ENCODE results near the gene FZD8. TPM values are rescaled to one million over a fixed set of nuclear protein-coding genes. Genes with fewer than 3 reads are reported as not detected.
A peak's percentile ranks its signal among the peaks of the same experiment; 100 is the strongest.

FZD8 gene
- polyA plus RNA-seq, 3 donors: 0.04 to 0.24 TPM; not detected in 1

DNA sequence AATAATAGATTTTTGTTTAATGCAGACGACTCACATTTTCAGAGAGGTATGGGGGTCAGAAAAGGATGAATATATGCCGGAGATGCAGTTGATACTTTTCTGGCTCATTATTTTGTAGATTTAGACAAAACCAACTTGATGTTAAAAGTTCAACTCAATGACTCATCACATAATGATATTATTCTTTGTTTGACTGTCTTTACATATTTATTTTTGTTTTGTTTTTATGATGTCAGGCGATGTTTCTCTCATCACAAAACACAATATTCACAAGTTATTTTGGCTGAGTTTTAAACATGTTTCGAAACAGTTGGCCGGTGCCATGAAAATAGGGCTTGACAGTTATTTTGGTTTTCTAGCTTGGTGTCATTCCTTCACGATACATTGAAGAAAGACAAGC, 35.7 kb downstream of the FZD8 start:
- H3K9me3 Mint-ChIP-seq: peaks cover 3 to 25% (median 18%) of the 10 kb centered on the region in 7 donors
- H3K27ac Mint-ChIP-seq: no peak overlapping the region
- no peaks in the 10 kb centered on the region for H3K36me3 ChIP-seq (replicated peaks in 1 of 2; ENCODE audit: control insufficient read depth in 1 of 2, insufficient read depth in 2 of 2, low read length in 2 of 2)
- H3K4me1 ChIP-seq (ENCODE audit: control insufficient read depth in 1 of 2, insufficient read depth in 2 of 2, low read length in 2 of 2): peaks cover 5 to 10% of the 10 kb centered on the region in 2 donors
- H3K36me3 Mint-ChIP-seq: no peaks in the 10 kb centered on the region
- peaks cover 61 to 68% (median 62%) of the 10 kb centered on the region in 3 donors for H3K27me3 Mint-ChIP-seq (ENCODE audit: low read depth in 3 of 3)
- H3K4me2 ChIP-seq (replicated peaks; ENCODE audit: extremely low read depth, low read length, poor library complexity, severe bottlenecking): no peak overlapping the region
- no peak overlapping the region for H2AFZ ChIP-seq (ENCODE audit: insufficient read depth, low read depth, low read length, poor library complexity, severe bottlenecking)
- TF ChIP-seq, protein P1, sequence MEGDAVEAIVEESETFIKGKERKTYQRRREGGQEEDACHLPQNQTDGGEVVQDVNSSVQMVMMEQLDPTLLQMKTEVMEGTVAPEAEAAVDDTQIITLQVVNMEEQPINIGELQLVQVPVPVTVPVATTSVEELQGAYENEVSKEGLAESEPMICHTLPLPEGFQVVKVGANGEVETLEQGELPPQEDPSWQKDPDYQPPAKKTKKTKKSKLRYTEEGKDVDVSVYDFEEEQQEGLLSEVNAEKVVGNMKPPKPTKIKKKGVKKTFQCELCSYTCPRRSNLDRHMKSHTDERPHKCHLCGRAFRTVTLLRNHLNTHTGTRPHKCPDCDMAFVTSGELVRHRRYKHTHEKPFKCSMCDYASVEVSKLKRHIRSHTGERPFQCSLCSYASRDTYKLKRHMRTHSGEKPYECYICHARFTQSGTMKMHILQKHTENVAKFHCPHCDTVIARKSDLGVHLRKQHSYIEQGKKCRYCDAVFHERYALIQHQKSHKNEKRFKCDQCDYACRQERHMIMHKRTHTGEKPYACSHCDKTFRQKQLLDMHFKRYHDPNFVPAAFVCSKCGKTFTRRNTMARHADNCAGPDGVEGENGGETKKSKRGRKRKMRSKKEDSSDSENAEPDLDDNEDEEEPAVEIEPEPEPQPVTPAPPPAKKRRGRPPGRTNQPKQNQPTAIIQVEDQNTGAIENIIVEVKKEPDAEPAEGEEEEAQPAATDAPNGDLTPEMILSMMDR (IDR thresholded peaks at IDR 0.05): no peak
- no peaks in the 10 kb centered on the region for H3K79me2 ChIP-seq (ENCODE audit: insufficient read depth, low read length)
- H4K20me1 ChIP-seq (ENCODE audit: insufficient read depth, low read length): no peaks in the 10 kb centered on the region
- DNase-seq: no peak
- peak overlapping the region in 1 of 2 donors; percentile 48 for H3K4me3 Mint-ChIP-seq
- H3K27ac ChIP-seq (ENCODE audit: low read depth in 1 of 2, low read length in 2 of 2): no peak overlapping the region
- no peak overlapping the region for H3K9ac ChIP-seq (ENCODE audit: insufficient read depth, low read length, poor library complexity, severe bottlenecking)
- WGBS (ENCODE audit: insufficient coverage): no CpG with 5 or more reads among the region's 6 CpGs
- no peak overlapping the region for H3K4me3 ChIP-seq (replicated peaks in 1 of 3; ENCODE audit: low read depth in 2 of 3, low read length in 3 of 3)
- intact Hi-C loops (cut with micrococcal nuclease): no loop called here
- H3K27me3 ChIP-seq (ENCODE audit: control insufficient read depth in 2 of 2, insufficient read depth in 2 of 2, low read length in 2 of 2): peaks cover 20 to 43% of the 10 kb centered on the region in 2 donors
- H3K9me3 ChIP-seq (replicated peaks in 1 of 2; ENCODE audit: control insufficient read depth in 1 of 2, insufficient read depth in 1 of 2, low read length in 2 of 2): peaks cover 3 to 12% of the 10 kb centered on the region in 2 donors
- H3K4me1 Mint-ChIP-seq: peaks cover 6% of the 10 kb centered on the region

DNA sequence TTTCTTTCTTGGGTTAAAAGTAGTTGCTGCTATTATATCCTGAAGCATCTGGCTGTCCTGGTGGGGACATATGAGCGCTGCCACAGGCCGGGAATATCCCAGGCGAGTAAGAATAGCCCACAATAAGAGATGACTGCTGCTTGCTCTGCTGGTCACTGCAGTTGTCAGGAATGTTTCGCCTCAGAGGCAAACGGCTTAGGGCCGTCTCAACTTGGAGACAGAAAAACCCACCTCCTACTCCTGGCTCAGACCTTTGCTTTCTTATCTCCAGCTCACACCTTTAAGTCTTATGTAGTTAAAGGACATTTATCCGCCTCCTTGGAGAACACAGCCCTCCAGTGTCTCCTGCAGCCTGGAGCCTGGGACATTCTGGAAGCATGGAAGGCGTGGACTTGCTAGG, 36.9 kb downstream of the FZD8 start, which contains the start of gene GJD4:
Gene GJD4 (plus strand): TSS at position 151 of the 400 bp plus-strand sequence. CDS start 227 bp downstream, at position 378.
- no peaks in the 10 kb centered on the region for H3K79me2 ChIP-seq (ENCODE audit: insufficient read depth, low read length)

More for the DNA sequence above, 36.9 kb downstream of the FZD8 start, which contains the start of gene GJD4:
- Histone ChIP-seq H2AFZ (ENCODE audit: insufficient read depth, low read depth, low read length, poor library complexity, severe bottlenecking) (no peak within 1 kb of the TSS), H3K4me1 (ENCODE audit: control insufficient read depth in 1 of 2, insufficient read depth in 2 of 2, low read length in 2 of 2) (peaks cover 5 to 10% of the 10 kb centered on the region in 2 donors), H3K9me3 (replicated peaks in 1 of 2; ENCODE audit: control insufficient read depth in 1 of 2, insufficient read depth in 1 of 2, low read length in 2 of 2) (peaks cover 0 to 12% of the 10 kb centered on the region in 2 donors), H3K27ac (ENCODE audit: low read depth in 1 of 2, low read length in 2 of 2) (no peak within 1 kb of the TSS), H3K4me3 (replicated peaks in 1 of 3; ENCODE audit: low read depth in 2 of 3, low read length in 3 of 3) (no peak within 1 kb of the TSS), H3K36me3 (replicated peaks in 1 of 2; ENCODE audit: control insufficient read depth in 1 of 2, insufficient read depth in 2 of 2, low read length in 2 of 2) (no peaks in the 10 kb centered on the region), H4K20me1 (ENCODE audit: insufficient read depth, low read length) (no peaks in the 10 kb centered on the region), H3K4me2 (replicated peaks; ENCODE audit: extremely low read depth, low read length, poor library complexity, severe bottlenecking) (no peak within 1 kb of the TSS), H3K9ac (ENCODE audit: insufficient read depth, low read length, poor library complexity, severe bottlenecking) (no peak within 1 kb of the TSS), H3K27me3 (ENCODE audit: control insufficient read depth in 2 of 2, insufficient read depth in 2 of 2, low read length in 2 of 2) (peaks cover 20 to 43% of the 10 kb centered on the region in 2 donors)
- 56% methylated on average over 3 of the region's 8 CpGs for WGBS (ENCODE audit: insufficient coverage)
- Mint-ChIP-seq H3K36me3 (no peaks in the 10 kb centered on the region), H3K4me1 (peaks cover 6% of the 10 kb centered on the region), H3K27me3 (ENCODE audit: low read depth in 3 of 3) (peaks cover 56 to 63% (median 58%) of the 10 kb centered on the region in 3 donors), H3K9me3 (peaks cover 3 to 26% (median 18%) of the 10 kb centered on the region in 7 donors), H3K27ac (peak within 1 kb of the TSS in 1 of 7 donors; percentile 50), H3K4me3 (peak within 1 kb of the TSS in 1 of 2 donors; percentile 62)
- DNase-seq: no peak
- TF ChIP-seq, protein P1 (IDR thresholded peaks at IDR 0.05): no peak
- intact Hi-C loops (cut with micrococcal nuclease): no loop called here
